ENCODE measurements around the gene MT3.

DNA sequence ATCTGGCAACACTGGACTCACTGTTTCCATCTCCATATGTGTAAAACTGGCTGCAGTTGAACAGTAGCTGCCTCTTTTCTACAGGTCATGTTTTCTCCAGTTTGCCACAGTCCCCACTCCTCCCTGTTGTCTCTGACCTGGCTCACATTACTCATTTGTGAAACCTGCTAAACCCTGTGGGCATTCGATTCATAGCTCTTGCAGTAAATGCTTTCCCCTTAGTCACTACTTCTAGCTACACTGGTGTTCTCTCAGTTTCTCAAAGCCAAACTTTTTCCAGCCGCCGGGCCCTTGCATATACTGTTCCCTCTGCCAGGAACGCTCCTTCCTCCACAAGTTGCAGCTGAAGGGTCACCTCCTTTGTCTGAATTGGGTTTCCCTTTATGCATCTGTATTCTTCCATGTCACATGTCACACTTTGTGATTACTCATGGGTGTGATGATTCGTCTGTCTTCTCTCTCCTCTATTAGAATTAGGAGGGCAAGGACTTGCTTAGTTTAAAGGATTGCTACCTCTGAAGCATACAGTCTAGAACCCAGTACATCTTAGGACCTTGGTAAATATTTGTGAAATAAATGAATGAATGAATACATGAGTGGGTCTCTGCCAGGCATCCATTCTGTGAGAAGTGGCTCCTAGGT, 39.5 kb upstream of the MT3 start:
- TF ChIP-seq, protein P1, sequence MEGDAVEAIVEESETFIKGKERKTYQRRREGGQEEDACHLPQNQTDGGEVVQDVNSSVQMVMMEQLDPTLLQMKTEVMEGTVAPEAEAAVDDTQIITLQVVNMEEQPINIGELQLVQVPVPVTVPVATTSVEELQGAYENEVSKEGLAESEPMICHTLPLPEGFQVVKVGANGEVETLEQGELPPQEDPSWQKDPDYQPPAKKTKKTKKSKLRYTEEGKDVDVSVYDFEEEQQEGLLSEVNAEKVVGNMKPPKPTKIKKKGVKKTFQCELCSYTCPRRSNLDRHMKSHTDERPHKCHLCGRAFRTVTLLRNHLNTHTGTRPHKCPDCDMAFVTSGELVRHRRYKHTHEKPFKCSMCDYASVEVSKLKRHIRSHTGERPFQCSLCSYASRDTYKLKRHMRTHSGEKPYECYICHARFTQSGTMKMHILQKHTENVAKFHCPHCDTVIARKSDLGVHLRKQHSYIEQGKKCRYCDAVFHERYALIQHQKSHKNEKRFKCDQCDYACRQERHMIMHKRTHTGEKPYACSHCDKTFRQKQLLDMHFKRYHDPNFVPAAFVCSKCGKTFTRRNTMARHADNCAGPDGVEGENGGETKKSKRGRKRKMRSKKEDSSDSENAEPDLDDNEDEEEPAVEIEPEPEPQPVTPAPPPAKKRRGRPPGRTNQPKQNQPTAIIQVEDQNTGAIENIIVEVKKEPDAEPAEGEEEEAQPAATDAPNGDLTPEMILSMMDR (conservative IDR thresholded peaks at IDR 0.05; ENCODE audit: low read length) = no peak
- no peak for TF ChIP-seq EZH2phosphoT487 (IDR thresholded peaks at IDR 0.05; ENCODE audit: borderline replicate concordance)
